GM18873 (cell line): Measurements from ENCODE around the gene SIX1.

ENCODE experiments used
- ATAC-seq: cut with Tn5 transposase; IDR thresholded peaks from one replicate; pipeline ENCODE4 v1.9.1; 2021; ENCODE audit warnings: mild to moderate bottlenecking, moderate library complexity, moderate number of reproducible peaks; ENCODE audit not compliant: unreplicated experiment, low FRiP score

Gene SIX1

DNA sequence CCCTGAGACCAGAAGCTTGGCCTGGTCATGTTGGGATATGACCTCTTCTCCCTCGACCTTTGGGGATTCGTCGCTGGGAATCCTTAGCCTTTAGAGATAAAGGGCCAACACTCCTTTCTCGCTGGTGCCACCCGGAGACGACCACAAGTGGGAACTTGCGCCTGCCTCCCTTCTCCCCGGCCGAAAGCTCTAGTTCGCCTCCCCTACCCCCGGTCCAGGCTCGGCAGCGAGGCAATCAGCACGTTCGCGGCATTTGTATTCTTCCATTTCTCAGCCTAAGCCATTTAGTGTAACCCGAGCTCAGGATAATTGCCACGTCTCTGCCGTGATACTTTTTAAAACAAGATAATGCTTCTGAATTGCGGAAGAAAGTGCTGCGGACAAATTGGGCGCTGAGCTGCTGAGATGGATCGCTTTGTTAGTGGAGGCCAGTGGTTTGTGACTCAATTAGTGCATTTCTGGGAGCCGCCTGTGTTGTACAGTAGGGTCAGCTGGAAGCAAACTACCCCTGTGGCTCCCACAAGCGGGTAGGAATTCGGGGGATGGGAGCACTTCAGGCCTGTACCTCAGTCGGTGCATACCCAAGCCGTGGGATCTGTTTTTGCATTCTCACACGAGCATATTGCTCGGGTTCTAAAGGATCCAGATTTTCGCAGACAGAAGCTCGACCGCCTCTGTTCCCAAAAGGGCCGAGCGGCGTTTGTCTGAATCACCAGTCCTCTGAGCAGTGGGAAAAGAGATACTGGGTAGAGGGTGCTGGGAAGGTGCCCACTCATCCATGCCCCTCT lies 6.8 kb upstream of the SIX1 start:
- ATAC-seq = no peak

DNA sequence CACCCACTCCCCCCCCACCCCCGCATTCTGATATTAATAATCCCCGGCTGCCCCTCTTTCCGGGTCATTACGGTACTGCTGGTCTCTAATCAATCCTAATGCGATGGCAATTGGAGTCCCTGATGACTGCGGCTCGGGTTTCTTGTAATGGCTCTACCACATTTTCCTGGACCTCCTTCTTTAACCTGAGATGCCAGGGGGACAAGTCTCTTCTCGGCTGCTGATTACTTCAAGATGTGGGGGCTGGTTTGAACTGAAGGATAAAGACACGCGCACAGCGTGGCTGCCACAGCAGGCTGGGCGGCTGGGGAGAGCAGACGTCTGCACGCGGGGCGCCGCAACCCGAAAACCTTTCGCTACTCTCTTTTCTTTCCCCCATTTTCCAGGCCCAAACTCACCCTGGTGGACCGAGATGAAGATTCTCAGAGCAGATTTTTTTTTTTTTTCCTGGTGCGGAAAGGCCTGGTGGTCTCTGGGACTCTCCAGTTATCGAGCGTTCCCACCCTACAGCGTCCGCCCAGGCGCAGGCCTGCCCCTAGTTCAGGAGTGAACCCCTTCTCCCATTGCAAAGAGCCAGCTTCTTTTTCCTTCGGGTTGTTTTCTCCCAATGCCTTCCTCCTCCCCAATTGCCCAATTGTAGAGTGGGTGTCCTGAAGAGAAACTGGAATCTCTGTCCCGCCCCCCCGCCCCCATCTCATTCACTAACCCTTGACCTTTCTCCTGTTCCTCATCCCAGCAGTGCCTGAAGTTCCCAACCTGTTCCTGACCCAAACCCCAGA lies 6.0 kb upstream of the SIX1 start:
- ATAC-seq = no peak

DNA sequence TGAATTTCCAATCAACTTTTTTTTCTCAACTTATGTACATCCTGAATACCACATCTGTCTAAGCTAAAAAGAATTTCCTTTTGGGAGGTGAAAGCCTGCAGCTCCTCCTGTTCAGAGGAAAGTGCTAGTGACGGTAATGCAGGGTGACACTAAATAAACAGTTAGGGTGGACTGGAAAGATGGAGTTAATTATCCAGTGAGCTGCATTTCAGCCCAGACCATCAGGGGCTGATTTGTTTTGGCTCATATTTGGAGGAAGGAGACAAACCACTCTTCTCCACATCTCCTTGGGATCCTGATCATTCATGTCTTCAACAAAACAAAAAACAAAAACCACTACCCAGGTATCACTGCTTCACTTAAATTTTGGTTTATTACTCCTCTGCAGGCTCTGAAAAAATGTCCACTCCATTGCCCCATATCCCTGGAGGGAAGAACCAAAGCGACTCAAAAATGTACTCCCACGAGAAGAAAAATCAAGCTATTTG lies 5.1 kb upstream of the SIX1 start:
- no peak for ATAC-seq

DNA sequence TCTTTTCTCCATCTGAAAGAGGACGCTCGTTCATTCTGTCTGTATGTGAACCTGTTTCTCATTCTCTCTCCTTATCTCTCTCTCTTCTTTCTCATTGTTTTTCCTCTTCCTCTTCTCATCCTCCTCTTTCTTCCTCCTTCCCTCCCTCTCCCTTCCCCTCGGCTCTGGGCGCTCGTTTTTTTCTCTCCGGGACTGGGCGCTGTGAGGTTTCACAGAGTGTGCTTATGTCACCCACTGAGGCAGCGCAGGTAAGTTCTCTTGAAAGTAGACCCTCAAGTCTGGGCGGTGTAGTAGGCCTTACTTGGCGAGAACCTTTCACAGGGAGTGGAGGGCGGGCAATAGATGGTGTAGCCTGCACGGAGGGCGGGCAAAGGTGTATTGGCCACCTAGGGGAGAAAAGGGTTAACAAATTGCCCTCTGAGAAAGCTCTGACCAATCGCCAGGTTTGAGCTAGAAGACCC lies 4.5 kb upstream of the SIX1 start:
- no peak for ATAC-seq

DNA sequence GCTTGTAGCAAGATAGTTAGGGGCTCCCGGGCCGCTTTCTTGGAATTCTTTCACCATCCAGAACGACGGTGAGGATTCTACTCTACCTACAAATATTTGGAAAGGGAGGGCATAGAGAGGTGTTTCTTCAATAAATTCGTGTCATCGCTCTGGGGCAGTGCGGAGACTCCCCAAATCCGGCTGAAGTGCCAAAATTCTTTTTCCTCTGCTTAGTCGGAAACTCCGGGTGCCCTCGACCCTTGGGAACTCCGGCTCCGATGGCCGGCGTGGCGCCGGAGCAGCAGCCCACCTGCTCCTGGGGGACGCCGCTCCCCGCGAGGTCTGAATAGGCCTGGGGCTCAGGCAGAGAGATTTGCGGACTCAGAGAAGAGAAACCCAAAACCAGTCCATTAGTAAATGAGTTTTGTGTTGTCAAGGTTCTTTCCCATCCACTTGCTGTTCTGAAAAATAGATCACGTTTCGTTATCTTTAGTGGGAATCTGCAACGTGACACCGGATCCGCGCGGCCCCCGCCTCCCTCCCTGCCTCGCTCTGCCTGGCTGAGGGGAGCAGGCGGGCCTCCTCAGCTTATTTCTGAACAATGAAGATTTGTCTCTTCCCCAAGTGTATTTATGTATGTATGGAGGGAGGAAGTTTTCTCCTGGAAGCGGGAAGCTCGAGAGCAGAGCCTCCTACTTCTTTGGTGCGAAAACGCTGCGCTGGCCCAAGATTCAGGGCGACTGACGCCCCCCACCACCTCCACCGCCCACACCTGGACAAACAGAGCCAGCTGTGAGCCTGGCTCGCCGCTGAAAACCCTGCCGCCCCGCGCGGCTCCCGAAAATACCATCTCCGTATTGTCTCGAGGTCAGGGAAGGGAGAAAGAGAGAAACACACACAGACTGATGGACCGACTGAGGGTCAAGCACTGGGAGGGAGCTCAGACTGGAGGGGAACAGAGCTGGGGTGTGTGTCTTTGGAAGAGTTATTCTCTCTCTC lies 3.7 kb upstream of the SIX1 start:
- no peak for ATAC-seq

DNA sequence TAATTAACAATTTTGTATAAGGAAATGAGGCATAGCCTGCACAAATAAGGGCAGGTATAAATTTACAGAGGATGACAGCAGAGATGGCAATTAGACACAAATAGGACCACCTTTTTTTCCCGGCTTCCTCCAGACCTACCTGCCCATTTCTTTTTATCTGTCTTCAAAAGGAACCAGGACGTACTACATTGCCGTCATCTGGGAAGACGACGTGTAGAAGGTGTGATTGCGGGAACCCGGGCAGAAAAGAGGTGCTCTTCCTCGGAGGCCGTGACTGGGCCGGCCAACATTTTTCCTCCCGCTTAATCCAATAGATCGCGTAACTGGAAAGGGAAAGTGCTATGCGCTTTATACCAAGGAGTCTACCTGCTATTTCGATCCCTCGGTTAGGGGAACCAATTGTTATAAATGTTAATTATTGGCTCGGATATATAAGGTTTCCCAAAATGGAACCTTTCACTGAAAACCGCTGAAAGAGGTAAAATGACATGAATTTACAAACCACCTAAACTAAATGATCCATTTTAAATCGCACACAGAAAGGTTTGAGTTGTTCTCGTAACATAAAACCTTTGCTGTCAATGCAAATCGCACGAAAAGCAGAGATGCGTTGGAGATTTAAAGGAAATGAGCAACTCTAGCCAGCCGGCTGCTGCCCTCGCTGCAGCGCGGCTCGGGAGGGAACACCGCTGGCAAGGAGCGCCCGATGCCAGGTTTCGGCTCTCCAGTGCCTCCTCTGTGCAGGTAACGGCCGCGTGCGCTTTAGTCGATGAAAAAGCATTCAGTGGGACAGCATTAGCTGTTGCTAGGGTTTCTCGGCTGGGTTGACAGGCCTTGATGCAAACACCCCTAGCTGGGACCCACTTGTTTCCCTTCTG lies 2.8 kb upstream of the SIX1 start:
- ATAC-seq = no peak

DNA sequence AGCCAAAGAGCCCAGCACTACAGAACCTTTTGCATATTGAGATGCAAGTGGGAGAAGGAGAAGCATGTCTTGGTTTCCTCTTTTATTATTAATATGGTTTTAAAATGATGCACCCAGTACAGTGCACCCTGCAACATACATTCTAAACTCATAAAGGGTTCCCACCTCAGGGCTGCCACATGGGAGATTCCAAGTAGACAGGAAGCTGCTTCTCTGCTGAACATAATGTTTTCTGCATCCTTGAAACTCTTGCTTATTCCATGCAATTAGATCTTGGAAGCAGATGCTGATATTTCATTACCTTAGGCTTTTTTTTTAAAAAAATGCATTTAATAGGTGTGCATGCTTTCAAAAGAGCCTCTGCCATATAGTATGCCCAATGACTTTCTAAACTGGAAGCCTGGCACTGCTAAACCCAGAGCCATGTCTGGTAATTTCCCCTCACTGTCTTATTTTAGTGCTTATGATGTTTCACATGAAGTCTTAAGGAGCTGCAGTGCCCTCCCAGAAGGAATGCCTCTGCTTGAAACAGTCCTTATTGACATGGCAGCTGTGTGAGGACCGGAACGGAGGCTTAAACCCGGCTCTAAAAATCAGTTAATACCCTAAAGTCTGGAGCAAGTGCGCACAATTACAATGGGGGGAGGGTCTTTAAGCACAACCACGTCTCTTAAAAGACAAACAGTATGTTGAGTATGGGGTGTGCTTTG lies 2.0 kb upstream of the SIX1 start:
- no peak for ATAC-seq

DNA sequence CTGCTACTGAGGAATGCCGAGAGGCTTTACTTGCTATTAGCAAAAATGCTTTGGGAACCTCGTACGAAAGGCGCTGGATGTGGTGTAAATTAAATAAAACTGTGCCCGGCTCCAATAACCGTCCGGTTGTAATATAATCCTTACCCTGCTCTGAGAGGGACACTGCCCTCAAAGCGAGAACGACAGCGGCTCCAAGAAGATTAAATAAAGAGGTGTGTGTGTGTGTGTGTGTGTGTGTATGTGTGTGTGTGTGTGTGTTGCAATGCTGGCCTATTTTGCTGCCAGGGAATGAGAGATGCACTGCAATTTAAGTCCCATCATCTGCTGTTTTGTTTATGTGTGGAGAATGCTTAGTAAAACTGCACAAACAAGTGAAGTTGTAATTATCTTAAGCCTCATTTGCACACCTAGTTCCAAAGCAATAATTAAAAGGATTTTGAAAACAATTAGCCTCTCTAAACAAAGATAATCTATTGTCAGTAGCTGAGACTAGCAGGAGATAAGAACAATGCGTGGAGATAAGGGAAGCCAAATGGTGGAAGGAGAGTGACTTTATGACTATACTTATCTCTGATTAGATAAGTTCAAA lies 1.2 kb upstream of the SIX1 start:
- no peak for ATAC-seq

DNA sequence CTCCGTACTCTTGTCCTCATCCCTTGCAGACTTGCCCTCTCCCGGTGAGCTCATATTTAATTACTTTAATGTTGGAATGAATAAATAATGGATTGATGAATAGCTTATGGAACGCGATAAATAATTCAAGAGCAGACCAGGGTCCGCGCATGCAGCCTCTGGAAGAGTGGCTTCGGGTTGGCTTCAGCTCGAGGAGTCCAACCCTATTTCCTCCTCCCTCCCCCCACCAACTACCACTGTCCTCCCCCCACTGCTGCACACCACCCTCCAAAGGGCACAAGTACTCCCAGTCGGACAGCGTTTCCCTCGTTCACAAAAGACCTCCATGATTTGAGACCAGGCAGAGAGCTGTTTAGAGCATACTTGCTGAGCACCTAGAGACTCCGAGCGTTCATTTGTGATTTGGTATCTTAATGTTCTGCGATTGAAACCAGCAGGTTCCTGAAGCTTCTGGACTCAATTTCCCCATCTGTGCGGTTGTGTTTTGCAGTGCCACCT lies 647 bp upstream of the SIX1 start:
- ATAC-seq = no peak

DNA sequence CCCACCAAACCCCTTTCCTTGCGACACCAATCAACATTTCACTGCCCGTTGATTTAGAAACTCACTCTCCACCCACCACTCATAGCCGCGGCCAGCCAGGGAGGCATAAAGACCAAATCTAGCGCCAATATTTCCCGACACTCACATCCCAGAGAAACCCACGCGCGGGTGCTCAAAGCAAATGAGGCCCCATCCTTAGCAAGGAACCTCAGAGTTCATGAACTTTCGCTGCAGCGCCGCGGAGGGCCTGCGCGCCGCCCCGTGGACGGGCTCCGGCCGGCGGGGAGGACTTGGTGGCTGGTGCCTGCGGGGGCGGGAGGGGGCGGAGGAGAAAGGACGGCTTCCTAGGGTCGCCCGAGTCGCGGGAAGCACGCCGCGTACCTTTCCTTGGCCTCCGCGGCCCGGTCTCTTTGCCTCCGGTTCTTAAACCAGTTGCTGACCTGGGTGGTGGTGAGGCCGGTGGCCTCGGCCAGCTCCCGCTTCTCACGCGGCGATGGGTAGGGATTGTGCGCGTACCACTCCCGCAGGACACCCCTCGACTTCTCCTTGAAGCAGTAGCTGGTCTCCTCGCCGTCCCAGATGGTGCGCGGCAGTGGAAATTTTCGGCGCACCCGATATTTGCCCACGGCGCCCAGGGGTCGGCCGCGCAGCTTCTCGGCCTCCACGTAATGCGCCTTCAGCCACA lies 886 bp downstream of the SIX1 start:
- no peak for ATAC-seq

DNA sequence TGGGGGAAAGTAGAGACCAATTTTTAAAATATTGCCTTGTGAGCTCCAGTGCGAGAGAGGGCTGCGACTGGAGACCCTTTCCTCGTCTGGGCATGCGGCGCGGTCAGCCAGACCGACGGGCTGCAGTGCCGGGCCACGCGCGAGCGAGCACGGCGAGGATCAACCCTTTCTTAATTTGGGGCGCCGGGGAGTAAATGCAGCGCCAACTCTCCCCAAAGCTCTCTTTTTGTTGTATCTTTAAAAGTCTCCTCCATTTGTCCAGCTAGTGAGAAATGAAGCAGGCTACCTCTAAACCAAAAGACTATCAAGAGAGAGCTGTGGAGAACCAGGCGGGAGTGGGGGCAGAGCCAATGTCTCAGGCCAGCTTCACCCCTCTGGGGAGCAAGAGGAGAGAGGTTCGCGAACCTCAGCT lies 1.4 kb downstream of the SIX1 start:
- ATAC-seq = no peak

DNA sequence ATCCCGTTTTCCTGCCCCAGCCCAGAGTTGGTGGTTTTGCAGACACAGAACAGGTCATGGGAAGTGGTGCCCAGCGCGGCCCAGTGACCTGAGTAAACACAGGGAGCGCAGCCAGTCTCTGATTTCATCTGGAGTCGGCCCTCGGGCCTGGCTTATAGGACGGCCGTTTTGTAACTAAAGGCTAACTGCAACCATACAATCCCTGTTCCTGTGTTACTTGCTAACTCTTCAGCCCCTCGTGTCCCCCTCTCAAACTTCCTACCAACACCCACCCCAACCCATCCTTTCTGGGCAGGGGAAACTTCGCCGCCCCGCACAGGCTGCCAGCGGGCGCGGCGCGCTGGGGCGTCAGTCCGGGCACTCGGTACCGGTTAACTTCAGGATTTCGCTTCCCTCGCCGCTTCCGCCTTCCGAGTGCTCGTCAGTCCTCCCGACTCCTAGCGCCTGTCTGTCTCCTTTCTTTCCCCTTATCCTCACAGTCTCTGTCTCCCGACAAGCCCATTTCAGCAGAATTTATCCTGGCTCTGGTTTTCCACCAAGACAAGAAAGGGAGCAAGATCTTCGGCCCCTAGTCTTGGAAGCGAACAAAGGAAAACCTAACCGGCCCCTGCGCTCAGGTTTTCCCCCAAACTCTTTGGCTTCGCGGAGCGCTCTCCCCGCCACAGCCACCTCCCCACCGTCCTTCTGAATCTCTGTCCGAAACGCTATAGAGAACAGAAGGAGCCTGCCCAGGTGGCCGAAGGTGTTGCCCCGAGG lies 2.0 kb downstream of the SIX1 start:
- ATAC-seq = no peak

DNA sequence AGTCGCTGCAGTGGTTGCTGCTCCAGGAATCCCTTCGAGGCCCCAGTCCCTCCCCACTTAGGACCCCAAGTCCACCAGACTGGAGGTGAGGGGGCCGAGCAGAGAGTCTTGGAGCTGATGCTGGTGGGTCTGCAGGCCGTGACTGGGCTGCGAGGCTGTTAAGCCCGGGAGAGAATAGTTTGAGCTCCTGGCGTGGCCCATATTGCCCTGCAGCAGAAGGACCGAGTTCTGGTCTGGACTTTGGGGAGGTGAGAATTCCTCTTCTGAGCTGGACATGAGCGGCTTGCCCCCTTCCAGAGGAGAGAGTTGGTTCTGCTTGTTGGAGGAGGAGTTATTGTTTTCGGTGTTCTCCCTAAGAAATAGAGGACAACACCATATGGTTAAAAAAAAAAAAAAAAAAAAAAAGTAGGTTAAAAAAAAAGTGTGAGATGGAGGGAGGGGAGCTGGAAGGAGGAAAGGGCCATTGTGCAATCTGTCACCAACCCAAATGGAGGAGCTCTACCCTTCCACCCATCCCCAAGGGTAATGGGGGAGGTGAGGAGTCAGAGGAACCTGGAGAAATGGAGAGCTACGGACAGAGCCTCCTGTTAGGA lies 3.0 kb downstream of the SIX1 start:
- no peak for ATAC-seq

DNA sequence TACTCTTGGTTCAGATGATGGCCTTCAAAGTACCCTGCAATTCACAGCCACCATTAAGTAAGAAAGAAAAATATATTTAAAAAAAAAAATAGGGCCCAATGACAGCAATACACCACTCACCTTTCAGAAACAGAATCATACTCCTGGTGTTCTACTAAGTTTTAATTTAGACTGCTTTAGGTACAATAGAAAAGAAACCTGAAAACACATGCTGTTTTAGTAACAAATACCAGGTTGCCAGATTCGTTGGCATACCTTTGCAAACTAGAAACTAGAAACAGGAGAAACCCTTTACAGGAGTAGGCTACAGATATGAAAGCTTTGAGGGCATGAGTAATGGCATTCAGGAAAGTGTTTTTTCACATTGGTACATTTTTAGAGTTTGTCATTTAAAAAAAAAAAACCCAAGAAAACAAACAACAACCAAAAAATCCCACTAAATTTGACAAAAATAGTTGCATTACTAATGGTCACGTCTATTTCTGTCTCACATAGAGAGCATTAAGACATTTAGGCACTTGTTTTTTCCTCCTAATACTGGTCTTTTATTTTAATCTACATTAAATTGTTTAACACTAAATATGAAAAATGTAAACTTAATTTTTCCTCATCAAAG lies 4.0 kb downstream of the SIX1 start:
- no peak for ATAC-seq

DNA sequence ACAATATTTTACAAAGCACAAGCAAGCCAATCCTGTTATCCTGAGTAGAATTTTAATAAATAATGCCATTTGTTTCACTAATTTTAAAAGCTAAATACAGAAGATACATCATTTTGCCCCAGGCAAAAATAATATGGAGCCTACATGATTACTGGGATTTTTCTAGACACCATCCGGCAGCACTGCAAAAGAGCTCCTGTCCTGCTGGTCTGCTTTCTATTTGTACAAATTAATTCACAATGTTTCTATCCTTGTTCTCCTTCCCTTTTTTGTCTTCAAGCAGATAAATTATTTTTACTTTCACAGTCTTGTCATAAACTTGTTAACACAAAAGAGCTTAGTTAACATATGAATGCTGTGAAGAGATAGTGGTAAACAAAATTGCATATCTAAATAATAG lies 4.6 kb downstream of the SIX1 start:
- ATAC-seq = no peak
